Mucosa of stomach (tissue), 1 donor: ENCODE measurements around the gene CSF1.

Source experiments
- H3K27me3 ChIP-seq: one replicate; pipeline ENCODE4 v1.7.0; 2013; ENCODE audit warnings: mild to moderate bottlenecking, low read length; ENCODE audit not compliant: control insufficient read depth, insufficient read depth
- H3K36me3 ChIP-seq: one replicate; pipeline ENCODE4 v1.7.0; 2013; ENCODE audit warnings: low read length; ENCODE audit not compliant: control insufficient read depth, insufficient read depth
- H3K4me1 ChIP-seq: one replicate; pipeline ENCODE4 v1.7.0; 2013; ENCODE audit warnings: mild to moderate bottlenecking, low read length; ENCODE audit not compliant: control insufficient read depth, insufficient read depth
- H3K4me3 ChIP-seq: one replicate; pipeline ENCODE4 v1.7.0; 2013; ENCODE audit warnings: low read length
- H3K9ac ChIP-seq: one replicate; pipeline ENCODE4 v1.7.0; 2013; ENCODE audit warnings: mild to moderate bottlenecking, low read length, moderate library complexity
- H3K9me3 ChIP-seq: one replicate; pipeline ENCODE4 v1.7.0; 2013; ENCODE audit warnings: mild to moderate bottlenecking, low read length, moderate library complexity; ENCODE audit not compliant: control insufficient read depth
- donor health status: Pancreatic carcinoma.

Gene CSF1

DNA sequence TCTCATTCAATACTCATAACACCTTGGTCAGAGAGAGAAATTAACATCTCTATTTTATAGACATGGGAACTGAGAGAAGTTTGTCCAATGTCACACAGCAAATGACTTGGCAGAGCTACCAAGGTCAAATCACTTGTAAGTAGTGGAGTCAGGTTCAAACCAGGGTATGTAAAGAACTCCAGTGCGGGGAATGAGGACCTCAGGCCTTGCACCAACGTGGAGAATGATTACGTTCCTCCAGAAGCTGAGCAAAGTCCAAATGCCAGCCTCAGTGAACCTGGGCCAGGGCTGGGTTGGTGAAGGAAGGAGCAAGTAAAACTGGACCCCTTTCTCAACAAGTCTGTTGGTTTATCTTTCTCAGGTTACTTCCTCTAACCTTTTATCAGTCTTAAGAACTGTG, 1.8 kb upstream of the CSF1 start:
- no peak overlapping the region for H3K9ac ChIP-seq
- H3K27me3 ChIP-seq = peaks cover 6% of the 10 kb centered on the region
- no peaks in the 10 kb centered on the region for H3K9me3 ChIP-seq
- H3K36me3 ChIP-seq = no peaks in the 10 kb centered on the region
- no peak overlapping the region for H3K4me3 ChIP-seq
- H3K4me1 ChIP-seq = peaks cover 37% of the 10 kb centered on the region

DNA sequence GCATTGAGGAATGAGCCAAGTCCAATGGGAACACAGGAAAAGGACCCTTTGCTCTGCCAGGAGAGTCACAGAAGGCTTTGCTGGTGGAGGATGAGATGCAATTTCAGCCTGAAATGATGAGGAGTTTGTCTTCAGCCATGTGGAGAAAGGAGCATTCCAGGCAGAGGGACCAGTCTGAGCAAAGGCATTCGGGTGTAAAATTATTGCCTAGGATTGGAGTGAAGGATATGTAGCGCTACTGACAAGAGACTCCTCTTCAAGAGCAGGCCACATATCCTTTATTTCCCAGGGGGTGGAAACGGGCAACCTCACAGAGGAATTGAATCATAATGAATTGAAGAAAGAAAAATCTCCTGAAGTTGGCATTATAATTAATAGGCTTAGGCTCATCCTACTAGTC, 1.1 kb upstream of the CSF1 start:
- Histone ChIP-seq H3K4me3 (no peak overlapping the region), H3K9ac (no peak overlapping the region), H3K27me3 (peaks cover 6% of the 10 kb centered on the region), H3K9me3 (no peaks in the 10 kb centered on the region), H3K36me3 (no peaks in the 10 kb centered on the region), H3K4me1 (peaks cover 42% of the 10 kb centered on the region)

DNA sequence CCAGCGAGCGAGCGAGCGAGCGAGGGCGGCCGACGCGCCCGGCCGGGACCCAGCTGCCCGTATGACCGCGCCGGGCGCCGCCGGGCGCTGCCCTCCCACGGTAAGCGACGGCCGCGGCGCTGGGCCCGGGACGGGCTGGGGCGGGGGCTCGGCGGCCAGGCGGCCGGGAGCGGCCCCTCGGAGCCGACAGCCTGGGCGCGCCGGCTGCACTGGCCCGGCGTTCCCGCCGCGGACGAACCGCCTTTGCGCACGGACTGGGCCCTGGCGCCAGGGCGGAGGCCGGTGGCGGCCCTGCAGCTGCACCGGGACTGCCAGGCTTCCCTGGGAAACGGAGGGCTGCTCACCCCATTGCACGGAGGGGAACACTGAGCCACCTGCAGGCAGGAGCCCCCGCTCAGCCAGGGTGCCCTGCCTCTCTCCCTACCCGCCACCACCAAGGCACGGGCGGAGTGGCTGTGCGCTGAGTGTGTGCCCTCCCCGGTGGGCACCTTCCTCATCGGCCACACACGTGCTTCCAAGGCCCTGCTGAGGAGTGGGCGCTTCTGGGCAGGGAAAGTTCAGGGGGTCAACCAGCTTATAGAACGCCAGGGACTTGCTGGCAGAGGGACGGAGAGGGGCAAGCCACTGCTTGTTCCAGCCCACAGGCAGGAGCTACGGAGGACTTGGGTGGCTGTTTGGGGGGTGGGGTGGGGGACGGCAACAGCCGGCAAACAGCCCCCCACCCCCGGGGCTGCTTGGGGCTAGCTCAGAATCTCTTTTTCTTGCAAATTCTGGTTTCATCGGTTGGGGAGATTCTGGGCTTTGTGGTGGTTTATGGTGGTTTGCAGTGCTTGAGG, 532 bp downstream of the CSF1 start:
- peaks cover 6% of the 10 kb centered on the region for H3K27me3 ChIP-seq
- peaks cover 42% of the 10 kb centered on the region for H3K4me1 ChIP-seq
- no peaks in the 10 kb centered on the region for H3K9me3 ChIP-seq
- peak overlapping the region; percentile 80 for H3K4me3 ChIP-seq
- peaks cover under 1% of the 10 kb centered on the region for H3K36me3 ChIP-seq
- peak overlapping the region; percentile 81 for H3K9ac ChIP-seq

DNA sequence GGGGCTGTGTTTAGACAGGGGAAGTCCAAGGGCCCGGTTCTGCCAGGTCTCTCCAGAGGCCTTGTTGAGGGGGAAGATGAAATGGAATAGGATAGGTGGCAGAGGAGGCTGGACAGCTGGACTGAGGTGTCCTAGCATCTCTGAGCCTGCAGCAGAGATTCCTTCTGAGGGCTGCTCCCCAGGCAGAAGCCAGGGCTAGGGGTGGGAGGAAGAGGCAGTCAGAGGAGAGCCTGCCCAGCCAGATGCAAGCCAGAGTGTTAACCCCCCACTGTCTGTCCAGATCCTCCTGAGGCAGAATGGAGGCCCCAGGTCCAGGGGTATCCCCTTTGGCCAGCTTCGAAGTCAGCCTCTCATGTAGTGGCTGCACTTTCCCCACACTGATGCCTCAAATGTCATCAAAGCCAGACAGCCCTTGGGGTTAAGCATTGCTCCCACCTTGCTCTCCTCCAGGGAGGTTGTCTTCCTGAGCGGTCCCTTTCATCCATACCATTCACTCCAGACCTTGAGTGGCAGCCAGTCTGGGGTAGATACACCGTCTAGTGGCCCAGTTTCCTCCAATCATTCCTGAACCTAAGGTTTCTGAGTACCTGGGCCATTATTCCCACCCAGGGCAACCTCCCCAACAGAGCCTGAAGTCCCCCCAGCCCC, 1.7 kb downstream of the CSF1 start:
- H3K36me3 ChIP-seq = peaks cover 8% of the 10 kb centered on the region
- H3K9ac ChIP-seq = peak overlapping the region; percentile 81
- peaks cover 6% of the 10 kb centered on the region for H3K27me3 ChIP-seq
- H3K4me3 ChIP-seq = peak overlapping the region; percentile 80
- H3K9me3 ChIP-seq = no peaks in the 10 kb centered on the region
- peaks cover 42% of the 10 kb centered on the region for H3K4me1 ChIP-seq

DNA sequence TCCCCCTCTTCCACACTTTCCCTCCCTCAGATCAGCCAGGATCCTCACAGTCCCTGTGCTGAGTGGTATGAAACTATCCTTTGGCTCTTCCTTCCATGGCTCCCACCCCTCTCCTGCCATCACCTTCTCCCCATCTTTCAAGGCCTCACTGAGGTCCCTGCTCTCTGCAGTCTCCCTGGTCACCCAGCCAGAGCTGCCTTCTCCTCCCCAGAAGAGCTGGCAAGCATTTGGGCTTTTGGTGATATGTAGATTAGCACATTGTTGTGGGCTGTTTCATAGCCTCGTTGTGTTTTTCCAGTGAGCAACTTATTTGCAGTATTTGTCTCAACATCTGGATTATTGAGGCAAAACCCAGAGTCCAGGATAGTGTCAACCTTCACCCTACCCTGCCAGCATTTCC, 2.2 kb downstream of the CSF1 start:
- Histone ChIP-seq H3K9ac (peak overlapping the region; percentile 81), H3K9me3 (no peaks in the 10 kb centered on the region), H3K4me1 (peaks cover 42% of the 10 kb centered on the region), H3K4me3 (peak overlapping the region; percentile 80), H3K27me3 (peaks cover 6% of the 10 kb centered on the region), H3K36me3 (peaks cover 8% of the 10 kb centered on the region)

DNA sequence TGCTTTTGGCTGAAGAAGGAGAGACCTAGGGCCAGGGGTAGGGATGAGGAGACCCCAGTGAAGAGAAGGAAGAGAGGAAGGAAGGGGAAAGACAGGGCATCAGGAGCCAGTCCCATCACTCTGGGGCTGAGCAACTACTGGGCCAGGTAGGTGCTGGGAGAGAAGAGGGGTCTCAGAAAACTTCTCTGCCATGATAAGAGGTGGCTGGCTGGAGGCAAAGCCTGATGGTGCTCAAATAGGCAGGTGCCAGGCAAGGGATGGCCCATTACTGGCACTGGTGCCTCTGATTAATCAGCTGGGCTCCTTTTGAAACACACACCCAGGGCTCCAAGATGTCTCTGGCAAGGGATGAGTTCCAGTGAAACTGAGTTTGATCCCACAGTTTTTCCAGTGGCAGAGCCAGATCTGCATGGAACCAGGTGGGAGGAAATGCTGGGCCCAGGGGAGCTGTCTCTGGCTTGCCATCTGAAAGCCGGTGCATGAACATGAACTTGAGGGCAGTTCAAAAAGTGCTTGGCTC, 2.8 kb downstream of the CSF1 start:
- peaks cover 42% of the 10 kb centered on the region for H3K4me1 ChIP-seq
- H3K9ac ChIP-seq = no peak overlapping the region
- no peaks in the 10 kb centered on the region for H3K9me3 ChIP-seq
- peaks cover 6% of the 10 kb centered on the region for H3K27me3 ChIP-seq
- H3K4me3 ChIP-seq = no peak overlapping the region
- peaks cover 8% of the 10 kb centered on the region for H3K36me3 ChIP-seq

DNA sequence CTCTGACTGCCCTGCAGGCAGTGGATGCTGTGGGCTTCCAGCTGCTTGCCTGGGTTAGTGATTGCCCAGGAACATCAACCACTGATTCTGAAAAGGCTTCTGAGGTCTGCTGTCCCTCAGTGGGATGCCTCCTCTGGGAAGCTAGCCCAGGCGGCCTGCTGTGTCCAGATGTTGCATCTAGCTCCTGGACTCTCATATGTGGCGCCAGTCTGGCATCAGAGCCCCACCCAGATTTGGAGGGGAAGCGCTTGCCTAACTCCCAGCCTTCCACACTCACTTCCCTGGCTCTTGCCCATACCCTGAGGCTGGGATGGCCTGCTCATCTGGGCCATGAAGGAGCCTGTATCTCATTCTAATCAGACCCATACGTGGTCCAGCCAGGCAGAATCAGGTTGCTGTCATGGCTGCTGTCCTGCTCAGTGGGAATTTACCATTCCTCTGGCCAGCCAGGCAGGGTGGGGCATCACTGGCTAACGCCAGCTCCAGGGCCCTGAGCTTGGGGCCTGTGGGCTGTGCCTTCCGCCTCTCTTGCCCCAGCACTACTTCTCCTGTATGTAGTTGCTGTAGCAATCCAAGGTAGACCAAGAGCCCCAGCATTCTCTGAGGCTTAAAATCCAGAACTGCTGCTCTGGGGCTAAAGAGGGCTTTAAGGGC, 4.1 kb downstream of the CSF1 start:
- H3K4me3 ChIP-seq = no peak overlapping the region
- H3K27me3 ChIP-seq = peaks cover 6% of the 10 kb centered on the region
- H3K9ac ChIP-seq = no peak overlapping the region
- peaks cover 37% of the 10 kb centered on the region for H3K4me1 ChIP-seq
- H3K9me3 ChIP-seq = no peaks in the 10 kb centered on the region
- peaks cover 8% of the 10 kb centered on the region for H3K36me3 ChIP-seq

DNA sequence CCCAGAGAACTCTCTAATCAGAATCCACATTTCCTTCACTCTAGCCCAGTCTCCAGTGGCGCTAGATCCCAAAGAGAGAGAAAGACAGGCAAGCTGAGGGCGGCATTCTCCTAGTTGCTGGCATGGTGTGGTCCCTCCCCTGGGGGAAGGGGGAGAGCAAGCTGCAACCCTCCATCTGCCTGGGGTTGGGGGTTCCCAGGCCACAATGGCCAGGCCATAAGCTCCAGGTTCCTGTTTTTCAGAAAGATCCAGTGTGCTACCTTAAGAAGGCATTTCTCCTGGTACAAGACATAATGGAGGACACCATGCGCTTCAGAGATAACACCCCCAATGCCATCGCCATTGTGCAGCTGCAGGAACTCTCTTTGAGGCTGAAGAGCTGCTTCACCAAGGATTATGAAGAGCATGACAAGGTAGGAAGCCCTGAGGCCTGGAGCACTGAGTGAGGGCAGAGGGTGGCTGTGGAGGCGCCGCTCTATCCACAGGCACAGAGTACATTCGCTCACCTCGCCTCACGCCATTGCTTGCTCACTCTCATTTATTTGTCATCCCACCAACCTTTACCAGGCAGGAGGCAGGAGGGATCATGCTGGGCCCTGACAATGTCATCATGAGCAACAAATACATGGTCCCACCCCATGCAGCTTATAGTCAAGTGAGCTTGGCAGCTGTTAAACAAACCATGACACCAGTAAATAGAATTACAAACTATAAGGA, 6.6 kb downstream of the CSF1 start:
- no peaks in the 10 kb centered on the region for H3K9me3 ChIP-seq
- peaks cover 21% of the 10 kb centered on the region for H3K4me1 ChIP-seq
- no peak overlapping the region for H3K4me3 ChIP-seq
- H3K27me3 ChIP-seq = no peaks in the 10 kb centered on the region
- peaks cover 8% of the 10 kb centered on the region for H3K36me3 ChIP-seq
- H3K9ac ChIP-seq = no peak overlapping the region

DNA sequence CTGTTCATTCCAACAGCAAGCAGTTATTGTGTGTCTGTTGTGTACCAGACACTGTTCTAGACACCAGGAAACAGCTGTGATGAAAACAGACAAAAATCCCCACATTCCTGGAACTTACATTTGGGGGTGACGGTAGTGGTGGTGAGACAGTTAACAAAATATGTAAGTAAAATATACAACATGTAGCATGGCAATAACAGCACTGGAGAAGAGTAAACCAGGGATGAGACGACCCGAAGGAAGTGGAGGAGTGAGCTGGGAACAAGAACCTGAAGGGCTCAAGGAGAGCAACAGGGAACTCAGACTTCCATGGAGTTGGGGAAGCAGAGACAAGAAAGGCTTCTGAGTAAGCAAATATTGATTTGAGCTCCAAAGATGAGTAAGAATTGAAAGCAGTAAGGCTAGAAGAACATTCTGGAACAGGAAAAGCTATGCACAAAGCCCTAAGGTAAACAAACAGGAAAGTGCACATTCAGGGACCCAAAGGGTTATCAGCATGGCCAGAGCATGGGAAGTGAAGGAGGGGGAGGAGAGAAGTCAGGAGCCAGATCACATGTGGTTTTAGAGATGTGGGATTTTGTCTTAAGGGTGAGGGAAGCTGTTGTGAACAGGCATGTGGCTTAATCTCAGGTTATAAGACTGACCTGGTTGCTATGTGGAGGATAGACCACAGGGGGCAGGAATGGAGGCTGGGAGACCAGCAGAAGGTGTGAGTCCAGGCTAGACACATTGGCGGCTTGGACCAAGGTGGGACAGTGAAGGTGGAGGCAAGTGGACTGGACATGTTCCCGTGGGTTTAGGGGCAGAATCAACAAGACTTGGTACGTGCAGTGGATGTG, 7.3 kb downstream of the CSF1 start:
- Histone ChIP-seq H3K4me3 (no peak overlapping the region), H3K4me1 (peaks cover 13% of the 10 kb centered on the region), H3K36me3 (peaks cover 8% of the 10 kb centered on the region), H3K9ac (no peak overlapping the region), H3K9me3 (no peaks in the 10 kb centered on the region), H3K27me3 (no peaks in the 10 kb centered on the region)

DNA sequence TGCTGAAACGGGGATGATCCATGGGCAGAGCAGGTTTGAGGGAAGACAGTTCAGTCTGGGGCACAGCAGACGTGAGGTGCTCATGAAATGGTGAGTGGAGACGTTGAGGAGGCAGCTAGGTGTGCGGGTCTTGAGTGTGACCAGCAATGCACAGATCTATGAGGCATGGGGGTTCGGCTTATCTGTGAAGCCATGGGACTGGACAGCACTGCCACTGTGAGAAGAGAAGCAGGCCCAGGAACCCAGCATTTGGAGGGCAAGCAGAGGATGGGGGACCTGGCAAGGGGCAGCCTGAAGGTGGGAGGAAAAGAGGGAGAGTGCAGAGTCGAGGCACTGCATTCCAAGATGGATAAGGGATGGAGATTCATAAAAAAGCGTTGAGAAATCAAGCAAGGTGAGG, 8.0 kb downstream of the CSF1 start:
- Histone ChIP-seq H3K36me3 (peaks cover 11% of the 10 kb centered on the region), H3K27me3 (no peaks in the 10 kb centered on the region), H3K4me3 (no peak overlapping the region), H3K4me1 (peaks cover 6% of the 10 kb centered on the region), H3K9me3 (no peaks in the 10 kb centered on the region), H3K9ac (no peak overlapping the region)

DNA sequence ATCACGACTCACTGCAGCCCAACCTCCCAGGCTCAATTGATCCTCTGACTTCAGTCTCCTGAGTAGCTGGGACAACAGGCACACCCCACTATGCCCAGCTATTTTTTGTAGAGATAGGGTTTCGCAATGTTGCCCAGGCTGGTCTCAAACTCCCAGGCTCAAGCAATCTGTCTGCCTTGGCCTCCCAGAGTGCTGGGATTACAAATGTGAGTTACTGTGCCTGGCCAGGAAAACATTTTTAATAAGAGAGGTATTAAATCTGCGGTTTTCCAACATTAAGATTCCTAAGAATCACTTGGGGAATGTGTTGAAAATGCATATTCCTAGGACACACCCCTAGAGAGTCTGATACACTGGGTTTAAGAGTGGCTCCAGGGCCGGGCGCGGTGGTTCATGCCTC, 8.7 kb downstream of the CSF1 start:
- Histone ChIP-seq H3K36me3 (peaks cover 12% of the 10 kb centered on the region), H3K9me3 (no peaks in the 10 kb centered on the region), H3K27me3 (no peaks in the 10 kb centered on the region), H3K4me3 (no peak overlapping the region), H3K9ac (no peak overlapping the region), H3K4me1 (no peaks in the 10 kb centered on the region)
